NB4 (cell line): Measurements from ENCODE around the gene NDUFAF2.

Experiments used
- DNase-seq: peaks from one replicate; pipeline ENCODE4 v3.0.0; 2010; ENCODE audit warnings: low read depth
- H3K4me3 ChIP-seq: one replicate; pipeline ENCODE4 v1.5.1; 2011; ENCODE audit warnings: mild to moderate bottlenecking, low read depth, low read length, moderate library complexity
- CTCF ChIP-seq: IDR thresholded peaks from one replicate; pipeline ENCODE4 v1.5.1; 2012; ENCODE audit warnings: low read depth, low read length
- MAX ChIP-seq: IDR thresholded peaks from 2 replicates; pipeline ENCODE4 v1.6.1; 2011; ENCODE audit warnings: low read depth, low read length
- MYC ChIP-seq: IDR thresholded peaks from 2 replicates; pipeline ENCODE4 v1.6.1; 2011; ENCODE audit warnings: low read depth, low read length
- POLR2A ChIP-seq: IDR thresholded peaks from 2 replicates; pipeline ENCODE4 v1.6.1; 2011; ENCODE audit warnings: mild to moderate bottlenecking; ENCODE audit not compliant: insufficient read length; ENCODE audit errors: extremely low read depth

NDUFAF2 gene

DNA sequence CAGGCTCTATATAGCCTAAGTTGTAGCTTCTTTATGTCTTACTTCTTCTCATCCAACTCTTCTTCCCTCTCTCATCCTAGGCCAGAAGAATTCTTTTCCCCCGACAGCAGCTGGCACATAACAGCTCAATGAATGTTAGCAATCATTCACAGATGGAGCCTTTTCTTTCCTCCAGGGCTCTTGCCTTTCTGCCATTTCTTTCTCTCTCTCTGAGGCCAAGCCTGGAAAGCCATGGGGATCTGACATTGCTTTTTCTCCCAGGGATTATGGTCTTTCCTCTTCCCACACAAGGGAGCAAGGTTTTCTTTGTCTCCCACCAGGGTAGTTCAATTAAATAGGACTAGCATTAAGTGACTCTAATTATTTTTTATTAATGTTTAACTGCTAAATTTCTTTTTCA, 196.8 kb downstream of the NDUFAF2 start:
- DNase-seq: no peak
- no peak overlapping the region for H3K4me3 ChIP-seq
- TF ChIP-seq MYC (no peak), CTCF (no peak), POLR2A (no peak), MAX (no peak)

- H3K4me3 ChIP-seq: no peak overlapping the region
- DNase-seq: no peak
- no peak for TF ChIP-seq CTCF
- no peak for TF ChIP-seq MAX
- no peak for TF ChIP-seq POLR2A
- TF ChIP-seq MYC: no peak
These were observed 197.4 kb downstream of the NDUFAF2 start for GRCh38 chr5:61142391-61142790.

- DNase-seq: no peak
- no peak overlapping the region for H3K4me3 ChIP-seq
- TF ChIP-seq MAX (no peak), POLR2A (no peak), MYC (no peak)
These were observed 197.8 kb downstream of the NDUFAF2 start for GRCh38 chr5:61142811-61143210.

DNA sequence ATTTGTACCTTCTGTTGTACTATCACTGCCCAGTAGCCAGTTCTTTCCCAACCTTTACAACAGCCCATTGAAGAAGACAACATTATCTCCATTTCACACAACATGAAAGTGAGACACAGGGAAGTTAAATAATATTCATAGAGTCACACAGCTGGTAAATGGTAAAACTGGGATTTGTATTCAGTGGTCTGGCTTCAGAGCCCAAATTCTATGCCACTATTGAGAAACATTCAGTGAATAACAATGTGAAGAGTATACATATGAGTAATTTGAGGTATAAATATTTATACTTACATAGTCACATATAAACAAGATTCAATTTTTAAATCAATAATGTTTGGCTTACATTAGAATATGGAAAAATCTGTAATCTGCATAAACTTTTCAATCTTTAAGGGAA, 203.5 kb downstream of the NDUFAF2 start:
- H3K4me3 ChIP-seq: no peak overlapping the region
- DNase-seq: no peak
- TF ChIP-seq MYC (no peak), MAX (no peak), CTCF (no peak), POLR2A (no peak)

DNA sequence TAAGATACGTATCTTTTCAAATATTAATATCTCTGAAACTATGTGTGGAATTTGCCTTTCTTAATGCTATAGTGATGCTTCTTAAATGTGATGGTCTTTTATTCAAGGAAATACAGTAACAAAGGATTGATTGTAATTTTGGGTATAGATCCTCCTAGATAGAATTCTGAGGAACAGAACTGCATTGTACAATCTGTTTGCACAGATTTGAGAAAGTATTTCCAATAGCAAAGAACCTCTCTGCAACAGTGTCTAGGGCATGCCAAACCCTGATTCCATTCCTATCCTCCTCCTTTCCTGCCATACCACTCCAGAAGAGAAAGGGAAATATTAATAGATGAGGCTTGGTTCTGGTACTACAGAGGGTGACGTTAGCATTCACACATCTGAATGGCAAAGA, 206.9 kb downstream of the NDUFAF2 start:
- H3K4me3 ChIP-seq: no peak overlapping the region
- no peak for DNase-seq
- TF ChIP-seq MYC (no peak), MAX (no peak)

- DNase-seq: no peak
- no peak for TF ChIP-seq MYC
- no peak for TF ChIP-seq POLR2A
- TF ChIP-seq CTCF: no peak
- no peak for TF ChIP-seq MAX
- no peak overlapping the region for H3K4me3 ChIP-seq
These were observed 214.1 kb downstream of the NDUFAF2 start for GRCh38 chr5:61159070-61159469.

- DNase-seq: no peak
- H3K4me3 ChIP-seq: no peak overlapping the region
- TF ChIP-seq CTCF: no peak
- no peak for TF ChIP-seq MYC
- TF ChIP-seq MAX: no peak
These were observed 214.8 kb downstream of the NDUFAF2 start for GRCh38 chr5:61159836-61160235.
